GM20000 (cell line): Measurements from ENCODE around the gene TFEC.

Experiments
- DNase-seq: peaks from one replicate; pipeline ENCODE4 v3.0.0; 2012; ENCODE audit warnings: low spot score
- TF ChIP-seq, protein P1 (sequence below): IDR thresholded peaks from 2 replicates; pipeline ENCODE4 v1.5.1; 2012; ENCODE audit warnings: mild to moderate bottlenecking, control low read depth; ENCODE audit errors: extremely low read depth, missing control alignments

TFEC gene

GRCh38 chr7:115924411-115924810, 106.2 kb downstream of the TFEC start:
- TF ChIP-seq, protein P1, sequence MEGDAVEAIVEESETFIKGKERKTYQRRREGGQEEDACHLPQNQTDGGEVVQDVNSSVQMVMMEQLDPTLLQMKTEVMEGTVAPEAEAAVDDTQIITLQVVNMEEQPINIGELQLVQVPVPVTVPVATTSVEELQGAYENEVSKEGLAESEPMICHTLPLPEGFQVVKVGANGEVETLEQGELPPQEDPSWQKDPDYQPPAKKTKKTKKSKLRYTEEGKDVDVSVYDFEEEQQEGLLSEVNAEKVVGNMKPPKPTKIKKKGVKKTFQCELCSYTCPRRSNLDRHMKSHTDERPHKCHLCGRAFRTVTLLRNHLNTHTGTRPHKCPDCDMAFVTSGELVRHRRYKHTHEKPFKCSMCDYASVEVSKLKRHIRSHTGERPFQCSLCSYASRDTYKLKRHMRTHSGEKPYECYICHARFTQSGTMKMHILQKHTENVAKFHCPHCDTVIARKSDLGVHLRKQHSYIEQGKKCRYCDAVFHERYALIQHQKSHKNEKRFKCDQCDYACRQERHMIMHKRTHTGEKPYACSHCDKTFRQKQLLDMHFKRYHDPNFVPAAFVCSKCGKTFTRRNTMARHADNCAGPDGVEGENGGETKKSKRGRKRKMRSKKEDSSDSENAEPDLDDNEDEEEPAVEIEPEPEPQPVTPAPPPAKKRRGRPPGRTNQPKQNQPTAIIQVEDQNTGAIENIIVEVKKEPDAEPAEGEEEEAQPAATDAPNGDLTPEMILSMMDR, result no peak

GRCh38 chr7:115920367-115920766, 110.2 kb downstream of the TFEC start:
- DNase-seq, result no peak
- TF ChIP-seq, protein P1, result no peak

More at GRCh38 chr7:115924411-115924810, 106.2 kb downstream of the TFEC start:
- DNase-seq, result no peak

GRCh38 chr7:115914951-115915350, 115.6 kb downstream of the TFEC start:
- DNase-seq, result no peak
- TF ChIP-seq, protein P1, result no peak

GRCh38 chr7:115911465-115911864, 119.1 kb downstream of the TFEC start:
- no peak for DNase-seq
- TF ChIP-seq, protein P1, result no peak

DNA sequence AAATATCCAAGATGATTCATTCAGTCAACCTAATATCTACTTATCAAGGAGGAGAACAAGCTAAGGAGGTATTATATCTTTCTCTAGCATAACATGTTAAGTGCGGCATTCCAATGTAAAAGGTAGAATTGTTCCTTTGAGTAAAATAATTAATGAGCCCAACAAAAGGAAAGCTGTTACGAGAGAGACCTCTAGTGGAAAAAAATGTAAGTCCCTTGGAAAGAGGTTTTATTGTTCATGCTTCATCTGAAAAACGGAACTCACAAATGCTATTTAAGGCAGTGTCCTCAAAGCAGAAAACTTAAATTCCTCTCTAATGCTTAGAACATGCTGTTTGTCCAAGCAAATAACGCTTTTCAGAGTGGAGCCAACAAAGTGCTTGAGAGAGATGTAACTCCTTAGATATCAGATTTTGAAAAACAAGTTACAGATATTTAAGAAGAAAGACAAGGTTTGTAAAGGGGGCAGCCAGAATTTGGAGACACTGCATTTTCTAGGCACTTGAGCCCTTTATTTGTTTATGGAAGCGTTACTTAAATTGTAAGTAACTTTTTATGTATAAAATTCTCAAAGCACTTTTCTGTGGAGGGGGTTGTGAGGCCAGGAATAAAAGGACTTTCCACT, 119.9 kb downstream of the TFEC start:
- TF ChIP-seq, protein P1, result no peak
- peak; percentile 4 for DNase-seq

DNA sequence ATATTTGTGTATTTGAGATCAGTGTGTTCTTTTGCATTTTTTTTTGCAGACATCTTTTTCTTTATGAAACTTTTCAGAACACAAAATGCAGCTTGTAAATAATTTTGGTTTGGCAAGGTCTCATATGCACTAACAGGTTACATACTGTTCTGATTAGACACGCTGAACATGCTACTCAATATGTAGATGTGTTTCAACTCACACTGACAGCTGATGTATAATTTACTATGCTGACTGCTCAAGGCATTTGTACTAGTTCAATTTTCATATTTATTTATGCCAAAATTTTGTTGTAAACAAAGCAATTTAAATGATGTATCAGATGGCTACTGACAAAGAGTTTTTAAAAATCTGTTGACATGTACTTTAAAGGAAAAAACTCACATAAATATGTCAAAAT, 123.8 kb downstream of the TFEC start:
- DNase-seq, result no peak
- TF ChIP-seq, protein P1, result no peak

- TF ChIP-seq, protein P1, result no peak
Measured at GRCh38 chr7:115889669-115889984, 140.9 kb downstream of the TFEC start.

More at GRCh38 chr7:115889669-115889984, 140.9 kb downstream of the TFEC start:
- no peak for DNase-seq
